HEK293 (cell line): ENCODE measurements around the gene TMEM138.

Experiments used
- CTCF ChIA-PET: fragments of 350-600 bp; formaldehyde crosslinking; extraction: SDS; loops from one replicate; lab custom pipeline; 2021; ENCODE audit warnings: antibody characterized with exemption; lab: Yijun Ruan, JAX
- POLR2A ChIA-PET: fragments of 300-600 bp; formaldehyde crosslinking; extraction: SDS; loops from one replicate; lab custom pipeline; 2020; ENCODE audit warnings: antibody characterized with exemption, inconsistent platforms; lab: Yijun Ruan, JAX
- H3K27ac ChIP-seq: fragments of 200-500 bp; sonication (Bioruptor generic); 2 replicates; pipeline ENCODE4 v1.5.1; 2014; ENCODE audit warnings: low read depth, low read length, control low read depth, inconsistent platforms; ENCODE audit errors: extremely low read depth
- H3K36me3 ChIP-seq, 2 experiments: fragments of 200-500 bp in 1 of 2; sonication (Bioruptor generic) in 1 of 2; 1 replicate in 1 of 2; 2 replicates in 1 of 2; pipeline ENCODE4 v1.5.1; 2014 to 2017; ENCODE audit warnings: inconsistent platforms in 2 of 2, low read length in 2 of 2; ENCODE audit not compliant: control insufficient read depth in 2 of 2, insufficient read depth in 1 of 2
- H3K4me1 ChIP-seq: fragments of 200-500 bp; sonication (Bioruptor generic); 2 replicates; pipeline ENCODE4 v1.5.1; 2014; ENCODE audit warnings: mild to moderate bottlenecking, low read length, inconsistent platforms; ENCODE audit not compliant: control insufficient read depth, insufficient read depth
- H3K4me3 ChIP-seq: 2 replicates; pipeline ENCODE4 v1.5.1; 2011; ENCODE audit warnings: low read depth, mild to moderate bottlenecking, control low read depth, low read length, moderate library complexity
- H3K9me3 ChIP-seq: fragments of 200-500 bp; sonication (Bioruptor generic); 2 replicates; pipeline ENCODE4 v1.5.1; 2014; ENCODE audit warnings: low read depth, low read length, inconsistent platforms; ENCODE audit not compliant: control insufficient read depth, insufficient read depth
- BCL11B ChIP-seq: fragments of 450-650 bp; formaldehyde crosslinking; IDR thresholded peaks from 2 replicates; pipeline ENCODE4 v1.5.1; 2016; ENCODE audit warnings: low read depth, missing biosample characterization, missing genetic modification characterization
- KLF8 ChIP-seq: fragments of 450-650 bp; formaldehyde crosslinking; IDR thresholded peaks from 2 replicates; pipeline ENCODE4 v1.5.1; 2016; ENCODE audit warnings: missing biosample characterization, missing genetic modification characterization
- MEIS1 ChIP-seq: sonication (generic); formaldehyde crosslinking; IDR thresholded peaks from 2 replicates; pipeline ENCODE4 v1.8.1; 2022; ENCODE audit warnings: missing genetic modification reagents, mild to moderate bottlenecking, borderline replicate concordance
- TRIM28 ChIP-seq: IDR thresholded peaks from 2 replicates; pipeline ENCODE4 v1.6.1; 2011; ENCODE audit warnings: low read length, control low read depth, borderline replicate concordance
- ZEB2 ChIP-seq: fragments of 450-650 bp; formaldehyde crosslinking; IDR thresholded peaks from 2 replicates; pipeline ENCODE4 v1.5.1; 2016; ENCODE audit warnings: missing biosample characterization, missing genetic modification characterization
- ZNF623 ChIP-seq: fragments of 450-650 bp; formaldehyde crosslinking; IDR thresholded peaks from 2 replicates; pipeline ENCODE4 v1.5.1; 2016; ENCODE audit warnings: missing biosample characterization, missing genetic modification characterization
- TF ChIP-seq, protein P1 (sequence below): fragments of 450-650 bp; IDR thresholded peaks from 2 replicates; pipeline ENCODE4 v1.5.1; 2018; ENCODE audit warnings: missing biosample characterization, missing genetic modification characterization
- TF ChIP-seq, protein P2 (sequence below): fragments of 450-650 bp; formaldehyde crosslinking; IDR thresholded peaks from 2 replicates; pipeline ENCODE4 v1.5.1; 2016; ENCODE audit warnings: missing biosample characterization, missing genetic modification characterization, borderline replicate concordance
- TF ChIP-seq, protein P3 (sequence below): fragments of 450-650 bp; formaldehyde crosslinking; IDR thresholded peaks from 2 replicates; pipeline ENCODE4 v1.5.1; 2016; ENCODE audit warnings: missing biosample characterization, missing genetic modification characterization
- TF ChIP-seq, protein P4 (sequence below): fragments of 450-650 bp; formaldehyde crosslinking; IDR thresholded peaks from 2 replicates; pipeline ENCODE4 v1.5.1; 2016; ENCODE audit warnings: missing biosample characterization, missing genetic modification characterization, borderline replicate concordance
- TF ChIP-seq, protein P5 (sequence below): fragments of 450-650 bp; formaldehyde crosslinking; IDR thresholded peaks from 2 replicates; pipeline ENCODE4 v1.5.1; 2016; ENCODE audit warnings: missing biosample characterization, missing genetic modification characterization
- TF ChIP-seq, protein P6 (sequence below): fragments of 450-650 bp; formaldehyde crosslinking; IDR thresholded peaks from 2 replicates; pipeline ENCODE4 v1.5.1; 2016; ENCODE audit warnings: missing biosample characterization, missing genetic modification characterization
- TF ChIP-seq, protein P7 (sequence below): fragments of 450-650 bp; formaldehyde crosslinking; IDR thresholded peaks from 2 replicates; pipeline ENCODE4 v1.5.1; 2016; ENCODE audit warnings: missing biosample characterization, missing genetic modification characterization
- TF ChIP-seq, protein P8 (sequence below): fragments of 450-650 bp; formaldehyde crosslinking; IDR thresholded peaks from 2 replicates; pipeline ENCODE4; 2016; ENCODE audit warnings: missing biosample characterization, missing genetic modification characterization

Gene TMEM138

DNA sequence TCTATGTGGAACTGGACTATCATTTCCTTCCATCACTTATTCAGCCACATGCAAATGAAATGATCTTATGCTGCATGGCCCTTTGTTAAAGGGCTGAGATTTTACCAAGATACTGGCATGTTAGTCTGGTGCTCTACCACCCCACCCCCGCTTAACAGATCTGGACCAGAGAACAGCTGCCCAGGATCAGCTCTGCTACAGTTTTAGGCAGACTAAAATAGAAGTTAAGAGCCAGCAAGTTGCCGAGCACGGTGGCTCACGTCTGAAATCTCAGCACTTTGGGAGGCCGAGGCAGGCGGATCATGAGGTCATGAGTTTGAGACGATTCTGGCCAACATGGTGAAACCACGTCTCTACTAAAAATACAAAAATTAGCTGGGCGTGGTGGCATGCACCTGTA, 33.8 kb upstream of the TMEM138 start:
- Histone ChIP-seq H3K9me3 (no peaks in the 10 kb centered on the region), H3K36me3 (peaks cover 14 to 77% of the 10 kb centered on the region in 2 experiments), H3K27ac (no peak overlapping the region), H3K4me1 (no peaks in the 10 kb centered on the region), H3K4me3 (no peak overlapping the region)
- TF ChIP-seq, protein P1, sequence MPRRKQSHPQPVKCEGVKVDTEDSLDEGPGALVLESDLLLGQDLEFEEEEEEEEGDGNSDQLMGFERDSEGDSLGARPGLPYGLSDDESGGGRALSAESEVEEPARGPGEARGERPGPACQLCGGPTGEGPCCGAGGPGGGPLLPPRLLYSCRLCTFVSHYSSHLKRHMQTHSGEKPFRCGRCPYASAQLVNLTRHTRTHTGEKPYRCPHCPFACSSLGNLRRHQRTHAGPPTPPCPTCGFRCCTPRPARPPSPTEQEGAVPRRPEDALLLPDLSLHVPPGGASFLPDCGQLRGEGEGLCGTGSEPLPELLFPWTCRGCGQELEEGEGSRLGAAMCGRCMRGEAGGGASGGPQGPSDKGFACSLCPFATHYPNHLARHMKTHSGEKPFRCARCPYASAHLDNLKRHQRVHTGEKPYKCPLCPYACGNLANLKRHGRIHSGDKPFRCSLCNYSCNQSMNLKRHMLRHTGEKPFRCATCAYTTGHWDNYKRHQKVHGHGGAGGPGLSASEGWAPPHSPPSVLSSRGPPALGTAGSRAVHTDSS (tag by site-specific recombination): no peak
- TF ChIP-seq KLF8: no peak
- TF ChIP-seq, protein P2, sequence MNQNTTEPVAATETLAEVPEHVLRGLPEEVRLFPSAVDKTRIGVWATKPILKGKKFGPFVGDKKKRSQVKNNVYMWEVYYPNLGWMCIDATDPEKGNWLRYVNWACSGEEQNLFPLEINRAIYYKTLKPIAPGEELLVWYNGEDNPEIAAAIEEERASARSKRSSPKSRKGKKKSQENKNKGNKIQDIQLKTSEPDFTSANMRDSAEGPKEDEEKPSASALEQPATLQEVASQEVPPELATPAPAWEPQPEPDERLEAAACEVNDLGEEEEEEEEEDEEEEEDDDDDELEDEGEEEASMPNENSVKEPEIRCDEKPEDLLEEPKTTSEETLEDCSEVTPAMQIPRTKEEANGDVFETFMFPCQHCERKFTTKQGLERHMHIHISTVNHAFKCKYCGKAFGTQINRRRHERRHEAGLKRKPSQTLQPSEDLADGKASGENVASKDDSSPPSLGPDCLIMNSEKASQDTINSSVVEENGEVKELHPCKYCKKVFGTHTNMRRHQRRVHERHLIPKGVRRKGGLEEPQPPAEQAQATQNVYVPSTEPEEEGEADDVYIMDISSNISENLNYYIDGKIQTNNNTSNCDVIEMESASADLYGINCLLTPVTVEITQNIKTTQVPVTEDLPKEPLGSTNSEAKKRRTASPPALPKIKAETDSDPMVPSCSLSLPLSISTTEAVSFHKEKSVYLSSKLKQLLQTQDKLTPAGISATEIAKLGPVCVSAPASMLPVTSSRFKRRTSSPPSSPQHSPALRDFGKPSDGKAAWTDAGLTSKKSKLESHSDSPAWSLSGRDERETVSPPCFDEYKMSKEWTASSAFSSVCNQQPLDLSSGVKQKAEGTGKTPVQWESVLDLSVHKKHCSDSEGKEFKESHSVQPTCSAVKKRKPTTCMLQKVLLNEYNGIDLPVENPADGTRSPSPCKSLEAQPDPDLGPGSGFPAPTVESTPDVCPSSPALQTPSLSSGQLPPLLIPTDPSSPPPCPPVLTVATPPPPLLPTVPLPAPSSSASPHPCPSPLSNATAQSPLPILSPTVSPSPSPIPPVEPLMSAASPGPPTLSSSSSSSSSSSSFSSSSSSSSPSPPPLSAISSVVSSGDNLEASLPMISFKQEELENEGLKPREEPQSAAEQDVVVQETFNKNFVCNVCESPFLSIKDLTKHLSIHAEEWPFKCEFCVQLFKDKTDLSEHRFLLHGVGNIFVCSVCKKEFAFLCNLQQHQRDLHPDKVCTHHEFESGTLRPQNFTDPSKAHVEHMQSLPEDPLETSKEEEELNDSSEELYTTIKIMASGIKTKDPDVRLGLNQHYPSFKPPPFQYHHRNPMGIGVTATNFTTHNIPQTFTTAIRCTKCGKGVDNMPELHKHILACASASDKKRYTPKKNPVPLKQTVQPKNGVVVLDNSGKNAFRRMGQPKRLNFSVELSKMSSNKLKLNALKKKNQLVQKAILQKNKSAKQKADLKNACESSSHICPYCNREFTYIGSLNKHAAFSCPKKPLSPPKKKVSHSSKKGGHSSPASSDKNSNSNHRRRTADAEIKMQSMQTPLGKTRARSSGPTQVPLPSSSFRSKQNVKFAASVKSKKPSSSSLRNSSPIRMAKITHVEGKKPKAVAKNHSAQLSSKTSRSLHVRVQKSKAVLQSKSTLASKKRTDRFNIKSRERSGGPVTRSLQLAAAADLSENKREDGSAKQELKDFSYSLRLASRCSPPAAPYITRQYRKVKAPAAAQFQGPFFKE (tag by site-specific recombination): no peak
- TF ChIP-seq, protein P3, sequence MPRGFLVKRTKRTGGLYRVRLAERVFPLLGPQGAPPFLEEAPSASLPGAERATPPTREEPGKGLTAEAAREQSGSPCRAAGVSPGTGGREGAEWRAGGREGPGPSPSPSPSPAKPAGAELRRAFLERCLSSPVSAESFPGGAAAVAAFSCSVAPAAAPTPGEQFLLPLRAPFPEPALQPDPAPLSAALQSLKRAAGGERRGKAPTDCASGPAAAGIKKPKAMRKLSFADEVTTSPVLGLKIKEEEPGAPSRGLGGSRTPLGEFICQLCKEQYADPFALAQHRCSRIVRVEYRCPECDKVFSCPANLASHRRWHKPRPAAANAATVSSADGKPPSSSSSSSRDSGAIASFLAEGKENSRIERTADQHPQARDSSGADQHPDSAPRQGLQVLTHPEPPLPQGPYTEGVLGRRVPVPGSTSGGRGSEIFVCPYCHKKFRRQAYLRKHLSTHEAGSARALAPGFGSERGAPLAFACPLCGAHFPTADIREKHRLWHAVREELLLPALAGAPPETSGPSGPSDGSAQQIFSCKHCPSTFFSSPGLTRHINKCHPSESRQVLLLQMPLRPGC (tag by site-specific recombination): no peak
- TF ChIP-seq, protein P4, sequence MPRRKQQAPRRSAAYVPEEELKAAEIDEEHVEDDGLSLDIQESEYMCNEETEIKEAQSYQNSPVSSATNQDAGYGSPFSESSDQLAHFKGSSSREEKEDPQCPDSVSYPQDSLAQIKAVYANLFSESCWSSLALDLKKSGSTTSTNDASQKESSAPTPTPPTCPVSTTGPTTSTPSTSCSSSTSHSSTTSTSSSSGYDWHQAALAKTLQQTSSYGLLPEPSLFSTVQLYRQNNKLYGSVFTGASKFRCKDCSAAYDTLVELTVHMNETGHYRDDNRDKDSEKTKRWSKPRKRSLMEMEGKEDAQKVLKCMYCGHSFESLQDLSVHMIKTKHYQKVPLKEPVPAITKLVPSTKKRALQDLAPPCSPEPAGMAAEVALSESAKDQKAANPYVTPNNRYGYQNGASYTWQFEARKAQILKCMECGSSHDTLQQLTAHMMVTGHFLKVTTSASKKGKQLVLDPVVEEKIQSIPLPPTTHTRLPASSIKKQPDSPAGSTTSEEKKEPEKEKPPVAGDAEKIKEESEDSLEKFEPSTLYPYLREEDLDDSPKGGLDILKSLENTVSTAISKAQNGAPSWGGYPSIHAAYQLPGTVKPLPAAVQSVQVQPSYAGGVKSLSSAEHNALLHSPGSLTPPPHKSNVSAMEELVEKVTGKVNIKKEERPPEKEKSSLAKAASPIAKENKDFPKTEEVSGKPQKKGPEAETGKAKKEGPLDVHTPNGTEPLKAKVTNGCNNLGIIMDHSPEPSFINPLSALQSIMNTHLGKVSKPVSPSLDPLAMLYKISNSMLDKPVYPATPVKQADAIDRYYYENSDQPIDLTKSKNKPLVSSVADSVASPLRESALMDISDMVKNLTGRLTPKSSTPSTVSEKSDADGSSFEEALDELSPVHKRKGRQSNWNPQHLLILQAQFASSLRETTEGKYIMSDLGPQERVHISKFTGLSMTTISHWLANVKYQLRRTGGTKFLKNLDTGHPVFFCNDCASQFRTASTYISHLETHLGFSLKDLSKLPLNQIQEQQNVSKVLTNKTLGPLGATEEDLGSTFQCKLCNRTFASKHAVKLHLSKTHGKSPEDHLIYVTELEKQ (tag by site-specific recombination): no peak
- TF ChIP-seq, protein P5, sequence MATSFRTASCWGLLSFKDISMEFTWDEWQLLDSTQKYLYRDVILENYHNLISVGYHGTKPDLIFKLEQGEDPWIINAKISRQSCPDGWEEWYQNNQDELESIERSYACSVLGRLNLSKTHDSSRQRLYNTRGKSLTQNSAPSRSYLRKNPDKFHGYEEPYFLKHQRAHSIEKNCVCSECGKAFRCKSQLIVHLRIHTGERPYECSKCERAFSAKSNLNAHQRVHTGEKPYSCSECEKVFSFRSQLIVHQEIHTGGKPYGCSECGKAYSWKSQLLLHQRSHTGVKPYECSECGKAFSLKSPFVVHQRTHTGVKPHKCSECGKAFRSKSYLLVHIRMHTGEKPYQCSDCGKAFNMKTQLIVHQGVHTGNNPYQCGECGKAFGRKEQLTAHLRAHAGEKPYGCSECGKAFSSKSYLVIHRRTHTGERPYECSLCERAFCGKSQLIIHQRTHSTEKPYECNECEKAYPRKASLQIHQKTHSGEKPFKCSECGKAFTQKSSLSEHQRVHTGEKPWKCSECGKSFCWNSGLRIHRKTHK (tag by site-specific recombination): no peak
- TF ChIP-seq, protein P6, sequence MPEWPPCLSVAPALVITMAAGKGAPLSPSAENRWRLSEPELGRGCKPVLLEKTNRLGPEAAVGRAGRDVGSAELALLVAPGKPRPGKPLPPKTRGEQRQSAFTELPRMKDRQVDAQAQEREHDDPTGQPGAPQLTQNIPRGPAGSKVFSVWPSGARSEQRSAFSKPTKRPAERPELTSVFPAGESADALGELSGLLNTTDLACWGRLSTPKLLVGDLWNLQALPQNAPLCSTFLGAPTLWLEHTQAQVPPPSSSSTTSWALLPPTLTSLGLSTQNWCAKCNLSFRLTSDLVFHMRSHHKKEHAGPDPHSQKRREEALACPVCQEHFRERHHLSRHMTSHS (tag by site-specific recombination): no peak
- TF ChIP-seq ZEB2 (tag by site-specific recombination): no peak
- no peak for TF ChIP-seq TRIM28
- TF ChIP-seq, protein P7, sequence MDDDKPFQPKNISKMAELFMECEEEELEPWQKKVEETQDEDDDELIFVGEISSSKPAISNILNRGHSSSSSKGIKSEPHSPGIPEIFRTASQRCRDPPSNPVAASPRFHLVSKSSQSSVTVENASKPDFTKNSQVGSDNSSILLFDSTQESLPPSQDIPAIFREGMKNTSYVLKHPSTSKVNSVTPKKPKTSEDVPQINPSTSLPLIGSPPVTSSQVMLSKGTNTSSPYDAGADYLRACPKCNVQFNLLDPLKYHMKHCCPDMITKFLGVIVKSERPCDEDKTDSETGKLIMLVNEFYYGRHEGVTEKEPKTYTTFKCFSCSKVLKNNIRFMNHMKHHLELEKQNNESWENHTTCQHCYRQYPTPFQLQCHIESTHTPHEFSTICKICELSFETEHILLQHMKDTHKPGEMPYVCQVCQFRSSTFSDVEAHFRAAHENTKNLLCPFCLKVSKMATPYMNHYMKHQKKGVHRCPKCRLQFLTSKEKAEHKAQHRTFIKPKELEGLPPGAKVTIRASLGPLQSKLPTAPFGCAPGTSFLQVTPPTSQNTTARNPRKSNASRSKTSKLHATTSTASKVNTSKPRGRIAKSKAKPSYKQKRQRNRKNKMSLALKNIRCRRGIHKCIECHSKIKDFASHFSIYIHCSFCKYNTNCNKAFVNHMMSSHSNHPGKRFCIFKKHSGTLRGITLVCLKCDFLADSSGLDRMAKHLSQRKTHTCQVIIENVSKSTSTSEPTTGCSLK (tag by site-specific recombination): no peak
- no peak for TF ChIP-seq ZNF623 (tag by site-specific recombination)
- TF ChIP-seq, protein P8, sequence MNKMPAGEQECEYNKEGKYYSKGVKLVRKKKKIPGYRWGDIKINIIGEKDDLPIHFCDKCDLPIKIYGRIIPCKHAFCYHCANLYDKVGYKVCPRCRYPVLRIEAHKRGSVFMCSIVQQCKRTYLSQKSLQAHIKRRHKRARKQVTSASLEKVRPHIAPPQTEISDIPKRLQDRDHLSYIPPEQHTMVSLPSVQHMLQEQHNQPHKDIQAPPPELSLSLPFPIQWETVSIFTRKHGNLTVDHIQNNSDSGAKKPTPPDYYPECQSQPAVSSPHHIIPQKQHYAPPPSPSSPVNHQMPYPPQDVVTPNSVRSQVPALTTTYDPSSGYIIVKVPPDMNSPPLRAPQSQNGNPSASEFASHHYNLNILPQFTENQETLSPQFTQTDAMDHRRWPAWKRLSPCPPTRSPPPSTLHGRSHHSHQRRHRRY (tag by site-specific recombination): no peak
- TF ChIP-seq BCL11B (tag by site-specific recombination): no peak
- TF ChIP-seq MEIS1 (CRISPR knock-in tag): no peak
- CTCF ChIA-PET: interaction anchor here (0.6 to 2.7 kb wide), 4 partner anchors 8 to 64 kb away, joined by 3 to 10 read pairs (median 3); partner anchors contain the start of gene TMEM216
- POLR2A ChIA-PET: interaction anchor here (1.2 kb wide), 1 partner anchor 33 kb away, joined by 4 read pairs; the partner anchor contains the start of genes CYB561A3 and TMEM138
